Posterior vena cava (tissue), 2 donors: ENCODE measurements around the gene TANGO6. TPM values are rescaled to one million over a fixed set of nuclear protein-coding genes. Genes with fewer than 3 reads are reported as not detected.
"Not testable (repeated sequence)": the region's sequence is repeated elsewhere in the genome, so short reads cannot be mapped to it uniquely, and the experiment has no call there.

Experiments
- DNase-seq: peaks from one replicate; pipeline ENCODE4 v3.0.0-alpha.2; 2020; ENCODE audit warnings: low spot score
- intact Hi-C, 2 donors: fragments of 100-400 bp; cut with DNase I; formaldehyde crosslinking; loops; one replicate each; pipeline versions ENCODE4 v1.14.1 to v1.14.2; 2022 to 2023
- total RNA-seq, 2 donors: library from RNA; stranded (reverse); fragmentation: NEBNext Ultra II Directional; extraction: Animal tissue kit (Norgen Biotek cat#: 25700); gene quantifications; one replicate each; pipeline ENCODE4 v1.2.1, GENCODE V29; 2021
- donor health status: DM: yes; HTN: yes; CAD: no.
- donor health status: DM: yes; HTN: yes; CAD: no.

TANGO6 gene
- total RNA-seq, 2 donors from 2014 or later = 16.9 to 22.2 TPM

- DNase-seq = not testable (repeated sequence)
- intact Hi-C loops = loop anchor here in 1 of 2 donors (10.0 kb wide), 1 partner anchor 1414 kb away; no protein-coding TSS in a partner anchor
Measured at GRCh38 chr16:68990172-68990845, 147.0 kb downstream of the TANGO6 start.

- intact Hi-C loops = loop anchor here in 1 of 2 donors (10.0 kb wide), 1 partner anchor 1414 kb away; no protein-coding TSS in a partner anchor
- DNase-seq = no peak
Measured at GRCh38 chr16:68991075-68991474, 147.7 kb downstream of the TANGO6 start.

DNA sequence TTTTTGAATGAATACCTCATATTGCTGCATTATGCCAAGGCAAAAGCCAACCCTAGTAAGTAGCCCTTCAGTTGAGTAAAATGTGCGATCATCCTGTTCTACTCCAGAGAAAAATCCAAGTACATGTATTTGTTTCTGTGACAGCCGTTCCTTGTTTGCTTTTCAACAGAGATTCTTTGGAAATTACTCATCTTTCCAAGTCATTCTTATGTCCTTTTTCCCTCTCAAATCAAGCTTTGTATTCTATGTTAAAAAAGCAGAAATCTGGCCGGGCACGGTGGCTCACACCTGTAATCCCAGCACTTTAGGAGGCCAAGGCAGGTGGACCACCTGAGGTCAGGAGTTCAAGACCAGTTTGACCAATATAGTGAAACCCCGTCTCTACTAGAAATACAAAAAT, 149.2 kb downstream of the TANGO6 start:
- no peak for DNase-seq
- intact Hi-C loops = loop anchor here in 1 of 2 donors (10.0 kb wide), 1 partner anchor 1412 kb away; no protein-coding TSS in a partner anchor

GRCh38 chr16:68993456-68993855, 150.1 kb downstream of the TANGO6 start:
- intact Hi-C loops = loop anchor here in 1 of 2 donors (10.0 kb wide), 1 partner anchor 1411 kb away; no protein-coding TSS in a partner anchor

GRCh38 chr16:68993885-68994284, 150.6 kb downstream of the TANGO6 start:
- intact Hi-C loops = loop anchor here in 1 of 2 donors (10.0 kb wide), 1 partner anchor 1411 kb away; no protein-coding TSS in a partner anchor
- DNase-seq = no peak

More at GRCh38 chr16:68993456-68993855, 150.1 kb downstream of the TANGO6 start:
- DNase-seq = no peak

- intact Hi-C loops = loop anchor here in 1 of 2 donors (10.0 kb wide), 1 partner anchor 1410 kb away; no protein-coding TSS in a partner anchor
- DNase-seq = no peak
Measured at GRCh38 chr16:68994324-68994723, 151.0 kb downstream of the TANGO6 start.

DNA sequence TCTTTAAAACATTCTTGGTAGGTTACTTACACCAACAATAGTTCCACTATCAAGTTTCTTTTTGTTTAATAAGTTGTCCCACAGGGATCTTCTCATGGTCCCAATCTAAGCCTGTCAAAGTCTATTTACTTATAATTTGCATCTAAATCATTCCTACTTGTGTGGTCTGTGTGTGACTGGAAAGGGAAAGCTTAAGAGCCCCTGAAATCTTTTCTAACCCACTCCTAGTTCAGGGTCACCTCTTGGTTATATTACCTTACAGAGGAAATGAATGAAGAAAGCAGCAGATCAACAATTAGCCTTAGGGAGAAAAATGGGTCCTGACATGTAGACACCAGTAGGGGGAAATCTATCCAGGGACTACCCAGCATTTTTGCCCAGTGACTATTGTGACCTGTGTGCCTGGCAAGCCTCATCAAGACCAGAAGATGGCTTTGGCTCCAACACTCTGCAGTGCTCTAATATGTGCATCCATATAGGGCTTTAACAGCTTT, 151.7 kb downstream of the TANGO6 start:
- no peak for DNase-seq
- intact Hi-C loops = loop anchor here in 1 of 2 donors (10.0 kb wide), 1 partner anchor 1410 kb away; no protein-coding TSS in a partner anchor

DNA sequence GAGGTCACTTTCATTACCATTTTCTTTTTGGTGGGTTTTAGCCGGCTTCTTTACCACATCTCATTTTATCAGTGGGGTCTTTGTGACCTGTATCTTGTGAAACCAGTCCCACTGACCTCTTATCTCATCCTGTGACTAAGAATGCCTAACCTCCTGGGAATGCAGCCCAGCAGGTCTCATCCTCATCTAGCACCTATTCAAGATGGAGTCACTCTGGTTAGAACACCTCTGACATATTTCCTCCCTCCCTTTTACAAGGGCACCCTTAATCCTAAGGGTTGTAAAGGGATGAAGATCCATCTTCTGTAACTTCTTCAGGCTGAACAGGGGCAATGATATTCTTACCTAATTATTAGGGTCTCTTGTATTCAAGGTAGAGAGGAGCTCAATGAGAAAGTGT, 154.2 kb downstream of the TANGO6 start:
- intact Hi-C loops = loop anchor here in 1 of 2 donors (10.0 kb wide), 1 partner anchor 1407 kb away; no protein-coding TSS in a partner anchor
- no peak for DNase-seq

DNA sequence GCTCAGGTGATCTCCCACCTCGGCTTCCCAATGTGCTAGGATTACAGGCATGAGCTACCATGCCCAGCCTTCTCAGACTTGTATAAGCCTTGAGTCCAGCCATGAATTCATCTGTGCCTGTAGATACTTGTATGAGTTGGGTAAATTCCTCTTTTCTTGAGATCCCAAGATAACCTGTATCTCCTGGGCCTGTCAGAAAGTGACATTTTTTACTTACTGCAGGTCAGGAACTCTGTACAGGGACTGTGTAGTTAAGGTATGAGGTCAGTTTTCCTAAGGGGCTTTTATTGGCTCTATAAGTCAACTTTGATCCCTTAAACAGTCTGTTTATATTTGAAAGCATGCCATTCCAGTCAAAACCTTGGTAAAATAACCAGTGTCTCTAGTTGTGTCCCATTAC, 155.8 kb downstream of the TANGO6 start:
- intact Hi-C loops = loop anchor here in 1 of 2 donors (10.0 kb wide), 1 partner anchor 1406 kb away; no protein-coding TSS in a partner anchor
- DNase-seq = no peak

DNA sequence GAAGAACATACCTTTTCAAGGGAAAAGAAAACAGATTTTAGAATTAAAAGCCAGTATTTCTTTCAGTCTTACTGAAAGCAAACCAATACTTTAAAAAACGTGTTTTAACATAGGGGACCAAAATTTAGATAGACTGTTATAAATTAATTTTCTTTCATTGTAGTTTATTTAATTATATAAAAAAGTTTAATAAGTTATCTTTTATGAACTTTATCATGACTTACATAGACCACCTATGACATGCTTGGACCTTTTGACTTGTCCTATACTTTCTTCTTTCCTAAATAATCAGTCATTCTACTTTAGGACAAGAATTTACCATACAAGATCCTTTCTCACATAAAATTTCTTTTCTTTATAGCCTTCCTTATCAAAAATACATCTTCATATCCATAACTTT, 160.2 kb downstream of the TANGO6 start:
- intact Hi-C loops = no loop called here
- DNase-seq = no peak

DNA sequence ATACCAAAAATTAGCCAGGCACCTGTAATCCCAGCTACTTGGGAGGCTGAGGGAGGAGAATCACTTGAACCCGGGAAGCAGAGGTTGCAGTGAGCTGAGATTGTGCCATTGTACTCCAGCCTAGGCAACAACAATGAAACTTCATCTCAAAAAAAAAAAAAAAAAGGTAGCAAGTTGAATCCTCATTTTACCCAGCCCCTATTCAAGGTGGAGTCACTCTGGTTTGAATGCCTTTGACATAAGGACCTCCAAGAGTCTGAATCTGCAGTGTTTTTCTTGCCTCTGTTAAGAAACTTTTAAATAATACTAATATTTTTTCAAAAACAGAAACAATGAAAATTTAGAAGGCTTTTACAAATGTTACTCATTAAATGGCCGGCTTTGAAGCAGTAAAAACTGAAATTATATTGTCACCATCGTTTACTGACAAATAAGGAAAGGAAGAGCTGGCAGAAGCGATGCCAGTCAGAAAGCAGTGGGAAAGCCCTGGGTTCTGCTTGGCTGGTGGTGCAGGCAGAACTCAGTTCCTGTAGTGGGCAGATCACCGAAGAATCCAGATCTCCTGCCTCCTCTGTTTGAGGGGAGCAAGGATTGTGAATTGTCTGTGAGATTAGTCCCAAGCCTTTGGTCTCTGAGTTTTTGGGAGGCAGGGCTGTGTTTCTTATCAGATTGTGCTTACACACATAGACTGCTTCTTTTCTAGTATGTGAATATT, 162.5 kb downstream of the TANGO6 start:
- intact Hi-C loops = no loop called here
- no peak for DNase-seq

- DNase-seq = no peak
- intact Hi-C loops = no loop called here
Measured at GRCh38 chr16:69012906-69013305, 169.6 kb downstream of the TANGO6 start.

- intact Hi-C loops = no loop called here
- DNase-seq = no peak
Measured at GRCh38 chr16:69013991-69014390, 170.7 kb downstream of the TANGO6 start.

- DNase-seq = no peak
- intact Hi-C loops = no loop called here
Measured at GRCh38 chr16:69014811-69015210, 171.5 kb downstream of the TANGO6 start.

DNA sequence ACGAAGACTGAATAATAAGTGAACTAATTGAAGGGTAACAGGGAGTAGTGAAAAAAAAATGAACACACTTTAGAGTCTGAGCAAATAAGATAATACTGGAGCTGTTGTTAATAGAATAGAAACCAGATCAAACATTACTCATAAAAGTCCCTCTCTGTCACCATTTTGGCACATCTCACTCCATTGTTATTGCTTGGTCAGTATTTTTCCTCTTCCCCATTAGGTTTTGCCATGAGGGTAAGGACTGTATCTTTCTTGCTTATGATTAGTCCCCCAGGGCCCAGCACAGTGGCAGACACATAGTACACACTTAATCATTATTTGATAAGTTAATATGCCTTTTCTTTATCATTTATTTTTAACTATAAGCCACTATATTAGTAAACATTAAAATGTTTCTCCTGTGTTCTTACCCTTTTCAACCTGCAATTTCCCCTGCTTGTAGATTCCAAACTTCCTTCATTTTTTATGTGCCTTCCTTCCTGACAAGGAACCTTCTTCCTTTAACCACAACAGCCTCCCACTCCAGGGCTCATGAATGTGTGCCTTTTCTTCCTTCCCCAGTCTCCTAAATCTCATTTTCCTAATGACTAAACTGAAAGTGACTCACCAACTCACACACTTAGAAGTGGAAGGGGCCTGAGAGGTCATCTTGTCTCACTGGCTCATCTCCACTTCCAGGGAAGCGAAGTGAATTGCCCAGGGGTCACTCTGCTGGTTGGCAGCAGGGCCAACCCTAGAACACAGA, 173.9 kb downstream of the TANGO6 start:
- intact Hi-C loops = no loop called here
- DNase-seq = no peak

DNA sequence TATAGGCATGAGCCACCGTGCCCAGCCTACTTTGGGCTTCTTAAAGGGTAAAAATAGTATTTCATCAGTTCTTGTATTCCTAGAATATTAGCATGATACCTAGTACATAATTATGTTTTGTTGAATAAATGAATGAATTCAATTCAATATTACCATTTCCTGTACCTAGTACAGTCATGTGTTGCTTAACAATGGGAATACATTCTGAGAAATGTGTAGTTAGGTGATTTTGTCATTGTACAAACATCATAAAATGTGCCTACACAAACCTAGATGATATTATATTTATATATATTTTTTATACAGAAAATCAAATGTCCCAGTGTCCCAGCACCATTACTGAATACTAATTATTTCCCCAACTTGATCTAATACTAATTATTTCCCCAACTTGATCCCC, 176.5 kb downstream of the TANGO6 start:
- DNase-seq = no peak
- intact Hi-C loops = no loop called here

- intact Hi-C loops = no loop called here
- no peak for DNase-seq
Measured at GRCh38 chr16:69029121-69029520, 185.8 kb downstream of the TANGO6 start.

DNA sequence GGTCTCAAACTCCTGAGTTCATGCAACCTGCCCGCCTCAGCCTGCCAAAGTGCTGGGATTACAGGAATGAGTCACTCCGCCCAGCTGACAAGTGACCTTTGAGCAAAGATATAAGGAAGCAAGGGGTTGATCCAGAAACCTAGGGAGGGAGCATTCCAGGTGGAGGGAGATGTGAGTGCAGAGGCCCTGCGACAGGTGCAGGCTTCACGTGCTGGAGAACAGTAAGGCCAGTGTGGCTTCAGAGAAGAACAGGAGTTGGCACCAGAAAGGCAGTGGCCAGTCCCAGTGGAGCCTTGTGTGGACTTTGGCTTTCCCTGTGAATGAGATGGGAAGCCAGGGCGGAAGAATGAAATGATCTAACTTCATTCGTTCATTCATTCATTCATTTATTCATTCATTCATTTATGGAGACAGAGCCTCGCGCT, 188.6 kb downstream of the TANGO6 start:
- no peak for DNase-seq
- intact Hi-C loops = no loop called here
